Measurements from ENCODE around the gene BRCA1.

GRCh38 chr17:43026595-43026994 lies 98.6 kb downstream of the BRCA1 start:
- no peak for TF ChIP-seq CTCF (IDR thresholded peaks at IDR 0.05)
- TF ChIP-seq EZH2 (IDR thresholded peaks at IDR 0.05; ENCODE audit: borderline replicate concordance, insufficient read depth, low read depth, low read length, poor library complexity, severe bottlenecking): no peak
